HG03571 (cell line): ENCODE results near the gene COBLL1.
"Not testable (repeated sequence)": the region's sequence is repeated elsewhere in the genome, so short reads cannot be mapped to it uniquely, and the experiment has no call there.

ENCODE experiments used
- ATAC-seq: cut with Tn5 transposase; IDR thresholded peaks from one replicate; pipeline ENCODE4 v1.9.1; 2021; ENCODE audit not compliant: unreplicated experiment

Gene COBLL1

DNA sequence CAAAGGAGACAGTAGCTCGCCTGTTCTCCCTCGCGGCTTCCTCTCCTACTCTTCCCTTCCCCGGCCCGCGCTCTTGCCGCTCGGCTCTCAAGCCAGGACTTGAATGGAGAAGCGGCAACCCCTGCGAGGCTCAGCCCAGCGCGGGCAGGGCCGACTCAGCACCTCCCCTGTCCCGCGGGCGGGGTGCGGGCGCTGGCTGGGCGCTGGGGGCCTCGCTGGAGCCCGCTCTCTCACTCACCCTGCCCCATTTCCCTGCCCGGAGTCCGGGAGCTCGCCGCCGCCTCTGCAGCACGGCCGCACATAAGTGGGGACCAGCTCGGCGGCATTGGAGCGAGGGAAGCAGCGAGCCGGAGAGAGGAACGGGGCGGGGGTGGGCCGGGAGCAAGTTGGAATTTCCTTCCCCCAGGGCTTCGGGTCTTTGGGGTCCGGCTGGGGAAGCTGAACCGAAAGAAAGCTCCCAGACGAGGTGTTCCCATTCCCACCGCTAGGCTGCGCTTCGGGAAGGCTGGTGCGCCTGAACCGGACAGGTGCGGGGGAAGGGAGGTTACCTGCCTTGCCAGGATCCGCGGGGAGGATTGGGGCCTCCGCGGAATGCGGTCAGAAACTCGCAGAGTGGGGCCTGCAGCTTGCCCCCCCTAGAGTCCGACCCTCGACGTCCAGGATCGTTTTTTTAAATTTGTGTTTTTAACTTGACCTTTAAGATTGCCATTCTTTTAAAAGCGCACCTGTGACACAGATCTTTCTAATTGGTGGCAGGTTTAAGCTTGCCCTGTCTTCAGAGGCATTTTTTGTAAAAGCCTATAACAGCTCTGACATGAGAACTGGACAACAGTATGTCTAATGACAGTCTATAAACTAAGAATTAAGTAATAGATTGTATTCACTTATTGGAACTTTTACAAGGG, at the start of gene COBLL1:
Gene COBLL1 (minus strand): TSS at position 105 of the 905 bp plus-strand sequence. CDS start 627 bp downstream, outside the sequence.
- peak; percentile 67 for ATAC-seq

- ATAC-seq, result no peak
Measured at GRCh38 chr2:164890544-164890943, 48.9 kb upstream of the COBLL1 start.

DNA sequence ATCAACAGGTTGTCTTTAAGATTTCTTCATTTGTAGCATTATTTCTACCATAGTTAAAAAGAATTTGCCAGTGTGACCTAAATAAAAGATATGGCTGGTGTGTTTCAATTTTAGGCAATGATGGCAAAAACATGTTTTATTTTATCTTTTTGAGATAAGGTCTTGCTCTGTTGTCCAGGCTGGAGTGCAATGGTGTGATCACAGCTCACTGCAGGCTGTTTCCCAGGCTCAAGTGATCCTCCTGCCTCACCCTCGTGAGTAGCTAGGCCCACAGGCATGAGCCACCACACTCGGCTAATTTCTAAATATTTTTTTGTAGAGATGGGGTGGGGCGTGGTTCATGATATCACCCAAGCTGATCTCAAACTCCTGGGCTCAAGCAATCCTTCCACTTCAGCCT, 47.0 kb upstream of the COBLL1 start:
- ATAC-seq, result no peak

GRCh38 chr2:164887434-164888144, 46.0 kb upstream of the COBLL1 start:
- ATAC-seq, result no peak

DNA sequence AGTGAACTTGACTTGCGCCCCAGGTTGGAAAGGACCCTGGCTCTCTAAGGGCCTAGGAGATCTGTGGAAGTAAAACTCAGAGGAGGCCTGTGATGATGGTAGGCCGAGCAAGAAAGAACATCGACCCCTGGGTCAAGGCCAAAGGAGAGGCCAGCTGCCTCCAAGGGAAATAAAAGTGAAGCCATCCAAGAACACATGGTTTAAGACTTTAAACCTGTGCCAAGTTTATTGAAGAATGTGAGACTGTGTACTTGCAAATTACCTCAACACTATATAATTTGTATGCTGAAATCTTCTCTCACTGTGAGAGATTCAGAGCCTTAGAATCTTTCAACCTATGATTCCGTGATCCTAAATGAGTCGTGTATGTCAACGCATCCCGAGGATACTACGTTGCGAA, 40.7 kb upstream of the COBLL1 start:
- ATAC-seq, result no peak

DNA sequence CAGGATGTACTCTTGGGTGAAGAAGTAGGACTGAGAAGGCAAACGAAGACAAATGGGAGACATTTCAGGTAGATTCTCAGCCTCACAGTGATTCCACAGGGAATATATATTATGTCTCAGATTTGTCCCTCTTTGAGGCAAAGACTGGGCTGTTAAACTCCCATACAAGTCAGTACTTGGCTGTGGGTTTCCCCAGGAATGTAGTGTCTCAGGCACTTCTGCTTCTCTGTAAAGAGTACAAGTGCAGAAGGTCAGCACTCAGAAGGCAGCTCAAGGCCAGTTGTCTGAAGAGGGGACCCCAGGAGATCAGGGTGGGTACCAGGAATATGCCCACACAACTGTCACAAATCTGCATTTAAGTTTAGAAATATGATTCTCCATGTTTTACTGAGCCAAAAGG, 39.9 kb upstream of the COBLL1 start:
- ATAC-seq, result no peak

DNA sequence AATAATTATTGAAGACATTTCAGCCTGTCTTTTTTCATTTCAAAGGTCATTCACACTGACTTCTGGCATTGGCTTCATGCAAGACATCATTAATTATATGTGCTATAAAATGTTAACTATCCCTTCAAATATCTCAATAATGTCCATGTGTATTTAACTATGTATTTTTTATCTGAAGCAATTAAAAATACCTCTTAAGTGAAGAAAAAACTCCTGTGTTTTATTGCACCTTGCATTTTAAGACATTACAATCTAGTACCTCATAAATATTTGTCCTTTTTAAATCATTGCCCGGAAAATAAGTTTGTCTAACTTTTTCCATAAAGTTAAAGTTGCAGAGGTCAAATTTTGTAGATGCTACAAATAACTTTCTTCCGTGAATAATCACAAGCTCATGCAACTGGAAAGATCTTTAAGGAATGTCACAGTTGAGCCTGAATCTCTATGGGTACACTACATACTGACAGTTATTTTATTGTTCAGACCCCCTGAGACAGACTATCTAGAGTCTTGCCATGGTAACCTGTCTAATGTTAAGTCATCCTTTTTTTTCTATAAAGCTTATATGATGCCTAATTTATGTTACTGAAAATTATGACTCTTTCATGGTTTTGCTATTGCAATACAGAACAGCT, 38.4 kb upstream of the COBLL1 start:
- ATAC-seq, result no peak

DNA sequence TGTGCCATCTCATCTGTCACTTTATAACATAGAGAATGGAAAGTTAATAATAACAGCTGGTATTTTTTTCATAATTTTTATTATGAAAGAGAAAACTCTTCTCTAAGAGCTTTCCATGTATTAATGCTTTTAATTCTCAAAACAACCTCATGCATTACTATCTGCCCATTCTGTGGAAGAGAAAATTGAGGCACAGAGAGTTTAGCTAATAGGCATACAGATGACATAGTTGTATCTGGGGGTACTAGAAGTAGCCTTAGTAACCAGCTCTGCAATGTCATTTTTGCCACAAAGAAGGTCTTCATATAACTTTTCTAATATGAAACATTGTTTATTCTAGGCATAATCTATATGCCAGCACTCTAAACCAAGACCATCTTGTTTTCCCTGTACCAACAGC, 36.3 kb upstream of the COBLL1 start:
- ATAC-seq, result no peak

DNA sequence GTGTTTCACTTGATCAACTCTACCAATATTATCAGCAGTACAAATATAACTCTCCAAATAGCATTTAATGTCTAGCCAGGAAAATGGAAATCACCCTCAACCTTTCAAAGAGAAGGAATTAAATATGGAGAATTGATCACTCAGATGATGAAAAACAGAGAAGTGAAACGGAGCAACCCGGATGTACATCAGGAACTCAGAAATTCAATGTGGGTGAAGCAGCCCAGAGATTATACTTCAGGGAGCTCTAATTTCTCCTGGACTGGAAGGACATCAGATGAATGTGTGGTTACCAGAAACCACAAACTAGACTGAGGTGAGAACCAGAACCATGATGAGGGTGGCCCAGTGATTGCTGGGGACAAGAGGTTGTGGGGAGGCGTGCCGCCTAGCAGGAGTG, 35.5 kb upstream of the COBLL1 start:
- ATAC-seq, result no peak

DNA sequence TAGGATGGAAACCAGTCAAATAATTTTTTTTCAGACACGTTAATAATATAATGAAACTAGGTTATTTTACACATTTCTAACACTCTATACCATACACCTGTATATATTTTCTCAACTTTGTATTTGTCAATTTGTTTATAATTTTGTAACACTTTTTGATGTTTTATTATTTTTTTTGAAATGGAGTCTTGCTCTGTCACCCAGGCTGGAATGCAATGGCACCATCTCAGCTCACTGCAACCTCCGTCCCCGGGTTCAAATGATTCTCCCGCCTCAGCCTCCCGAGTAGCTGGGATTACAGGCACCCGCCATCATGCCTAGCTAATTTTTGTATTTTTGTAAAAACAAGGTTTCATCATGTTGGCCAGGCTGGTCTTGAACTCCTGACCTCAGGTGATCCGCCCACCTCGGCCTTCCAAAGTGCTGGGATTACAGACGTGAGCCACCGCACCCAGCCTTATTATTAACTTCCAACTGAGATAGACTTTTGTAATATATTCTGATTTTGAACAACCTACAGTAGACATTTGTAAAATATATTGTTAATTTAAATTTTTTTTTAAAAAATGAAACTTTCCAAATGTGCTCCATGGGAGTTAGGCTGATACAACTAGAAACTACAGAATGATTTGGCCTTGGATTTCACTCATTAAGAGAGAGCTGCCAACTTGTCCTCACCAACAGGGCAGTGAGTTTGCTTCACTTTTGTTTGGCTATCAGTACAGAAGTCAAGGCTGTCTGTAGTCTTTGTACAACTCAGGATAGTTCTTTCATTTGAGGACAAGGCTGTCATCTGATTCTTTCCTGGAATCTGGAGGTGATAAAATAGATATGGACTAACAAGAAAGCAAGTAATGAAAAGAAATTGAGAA, 33.9 kb upstream of the COBLL1 start:
- ATAC-seq, result no peak

GRCh38 chr2:164873210-164873908, 31.7 kb upstream of the COBLL1 start:
- ATAC-seq, result no peak

GRCh38 chr2:164871404-164871803, 29.8 kb upstream of the COBLL1 start:
- ATAC-seq, result no peak

GRCh38 chr2:164869420-164869772, 27.8 kb upstream of the COBLL1 start:
- no peak for ATAC-seq

GRCh38 chr2:164868563-164869419, 27.2 kb upstream of the COBLL1 start:
- no peak for ATAC-seq

GRCh38 chr2:164867779-164868397, 26.3 kb upstream of the COBLL1 start:
- no peak for ATAC-seq

DNA sequence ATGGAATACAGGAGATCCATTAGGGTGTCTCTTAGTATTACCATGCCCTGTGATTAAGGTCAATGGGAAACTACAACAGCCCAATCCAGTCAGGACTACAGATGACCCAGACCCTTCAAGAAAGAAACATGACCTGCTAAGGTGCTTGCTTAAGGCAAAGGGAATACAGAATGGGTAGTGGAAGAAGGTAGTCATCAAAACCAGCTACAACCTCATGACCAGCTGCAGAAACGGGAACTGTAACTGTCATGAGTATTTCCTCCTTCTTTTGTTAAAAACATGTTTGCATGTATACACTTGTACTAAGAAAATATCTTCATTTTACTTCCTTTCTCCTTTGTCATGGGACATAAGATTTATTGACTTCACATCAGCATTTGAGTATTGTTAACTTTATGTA, 24.8 kb upstream of the COBLL1 start:
- ATAC-seq, result not testable (repeated sequence)

- ATAC-seq, result no peak
Measured at GRCh38 chr2:164860694-164861042, 19.0 kb upstream of the COBLL1 start.

DNA sequence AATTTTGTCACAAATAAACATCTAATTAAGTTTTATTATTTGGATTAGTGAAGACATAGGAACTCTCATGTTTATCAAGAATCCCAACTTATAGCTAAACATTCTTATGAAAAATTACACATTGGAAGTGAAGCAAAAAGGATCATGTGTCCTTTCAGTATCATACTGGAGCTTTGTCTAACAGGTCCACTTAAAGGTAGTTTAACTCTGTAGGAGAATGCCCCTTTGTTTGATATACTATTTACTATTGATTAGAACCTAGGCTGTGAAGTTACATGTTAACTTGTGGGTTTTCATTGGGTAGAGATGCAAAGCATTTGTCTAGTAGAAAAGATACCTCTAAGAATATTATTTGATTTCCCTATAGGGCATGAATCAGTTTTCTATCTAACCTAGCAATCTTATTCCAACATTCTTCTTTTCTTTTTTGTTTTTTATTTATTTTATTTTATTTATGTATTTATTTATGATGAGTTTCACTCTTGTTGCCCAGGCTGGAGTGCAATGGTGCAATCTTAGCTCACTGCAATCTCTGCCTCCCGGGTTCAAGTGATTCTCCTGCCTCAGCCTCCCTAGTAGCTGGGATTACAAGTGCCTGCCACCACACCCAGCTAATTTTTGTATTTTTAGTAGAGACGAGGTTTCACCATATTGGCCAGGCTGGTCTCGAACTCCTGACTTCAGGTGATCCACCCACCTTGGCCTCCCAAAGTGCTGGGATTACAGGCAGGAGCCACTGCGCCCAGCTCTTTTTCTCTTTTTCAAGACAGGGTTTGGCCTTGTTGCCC, 18.5 kb upstream of the COBLL1 start:
- ATAC-seq, result not testable (repeated sequence)
